GM19438 (cell line): ENCODE measurements around the gene BICRAL.
"Not testable (repeated sequence)": the region's sequence is repeated elsewhere in the genome, so short reads cannot be mapped to it uniquely, and the experiment has no call there.

Experiments used
- ATAC-seq: cut with Tn5 transposase; IDR thresholded peaks from one replicate; pipeline ENCODE4 v1.9.1; 2021; ENCODE audit warnings: low read depth; ENCODE audit not compliant: unreplicated experiment

Gene BICRAL

GRCh38 chr6:42787063-42787472 lies 5.2 kb downstream of the BICRAL start:
- no peak for ATAC-seq

- ATAC-seq = no peak
Measured at GRCh38 chr6:42788671-42789070, 6.8 kb downstream of the BICRAL start.

GRCh38 chr6:42790549-42791181 lies 8.8 kb downstream of the BICRAL start:
- no peak for ATAC-seq

GRCh38 chr6:42791706-42792320 lies 10.0 kb downstream of the BICRAL start:
- no peak for ATAC-seq

- no peak for ATAC-seq
Measured at GRCh38 chr6:42795651-42796050, 13.8 kb downstream of the BICRAL start.

GRCh38 chr6:42796171-42796570 lies 14.3 kb downstream of the BICRAL start:
- no peak for ATAC-seq

- not testable (repeated sequence) for ATAC-seq
Measured at GRCh38 chr6:42797696-42798095, 15.8 kb downstream of the BICRAL start.

- ATAC-seq = no peak
Measured at GRCh38 chr6:42805297-42805861, 23.5 kb downstream of the BICRAL start.

GRCh38 chr6:42806359-42806758 lies 24.5 kb downstream of the BICRAL start:
- ATAC-seq = not testable (repeated sequence)

- ATAC-seq = no peak
Measured at GRCh38 chr6:42808492-42809483, 26.9 kb downstream of the BICRAL start.

GRCh38 chr6:42813074-42813645 lies 31.3 kb downstream of the BICRAL start:
- ATAC-seq = no peak

- ATAC-seq = no peak
Measured at GRCh38 chr6:42813906-42814444, 32.1 kb downstream of the BICRAL start.

GRCh38 chr6:42815726-42816125 lies 33.9 kb downstream of the BICRAL start:
- ATAC-seq = not testable (repeated sequence)

- no peak for ATAC-seq
Measured at GRCh38 chr6:42817907-42818306, 36.1 kb downstream of the BICRAL start.

- ATAC-seq = no peak
Measured at GRCh38 chr6:42818416-42818815, 36.6 kb downstream of the BICRAL start.

GRCh38 chr6:42818878-42819277 lies 37.0 kb downstream of the BICRAL start:
- no peak for ATAC-seq

- no peak for ATAC-seq
Measured at GRCh38 chr6:42819803-42820511, 38.1 kb downstream of the BICRAL start.

- ATAC-seq = no peak
Measured at GRCh38 chr6:42820512-42821340, 38.9 kb downstream of the BICRAL start.

GRCh38 chr6:42821341-42821668 lies 39.5 kb downstream of the BICRAL start:
- ATAC-seq = no peak
